Kidney (tissue), 14 donors: ENCODE results near the gene ZNF467. TPM values are rescaled to one million over a fixed set of nuclear protein-coding genes. Genes with fewer than 3 reads are reported as not detected.

Source experiments
- DNase-seq, 5 donors: peaks; one replicate each; pipeline ENCODE4 v3.0.0-alpha.2; 2013 to 2020
- FAIRE-seq: peaks from 2 replicates; lab custom pipeline; 2012; peaks lifted over from hg19 to GRCh38; lab: Jason Lieb, UNC
- H3K27ac ChIP-seq, 2 donors: one replicate each; pipeline ENCODE4 v1.7.0; 2013; ENCODE audit warnings: low read depth in 2 of 2, low read length in 2 of 2, inconsistent platforms in 1 of 2
- H3K27me3 ChIP-seq: one replicate; pipeline ENCODE4 v1.7.1; 2013; ENCODE audit warnings: low read length, inconsistent platforms; ENCODE audit not compliant: control insufficient read depth, insufficient read depth
- H3K36me3 ChIP-seq, 3 donors: one replicate each; pipeline versions ENCODE4 v1.7.0 to v1.7.1; 2013; ENCODE audit warnings: low read length in 3 of 3, control low read depth in 1 of 3, inconsistent platforms in 1 of 3; ENCODE audit not compliant: insufficient read depth in 3 of 3, control insufficient read depth in 2 of 3
- H3K4me1 ChIP-seq, 3 donors: one replicate each; pipeline versions ENCODE4 v1.7.0 to v1.7.1; 2013; ENCODE audit warnings: low read length in 3 of 3, inconsistent platforms in 1 of 3, low read depth in 1 of 3; ENCODE audit not compliant: control insufficient read depth in 2 of 3, insufficient read depth in 2 of 3
- H3K4me3 ChIP-seq, 3 donors: one replicate each; pipeline versions ENCODE4 v1.7.0 to v1.8.1; 2013; ENCODE audit warnings: low read length in 3 of 3, control low read depth in 1 of 3, inconsistent platforms in 1 of 3
- H3K9ac ChIP-seq, 3 donors: one replicate each; pipeline versions ENCODE4 v1.7.0 to v1.7.1; 2013; ENCODE audit warnings: low read length in 3 of 3, control low read depth in 1 of 3, inconsistent platforms in 1 of 3
- H3K9me3 ChIP-seq, 3 donors: one replicate each; pipeline versions ENCODE4 v1.7.0 to v1.7.1; 2013; ENCODE audit warnings: low read length in 3 of 3, control low read depth in 1 of 3, inconsistent platforms in 1 of 3; ENCODE audit not compliant: control insufficient read depth in 2 of 3, insufficient read depth in 1 of 3
- intact Hi-C: fragments of 100-400 bp; cut with DNase I; formaldehyde crosslinking; loops from one replicate; pipeline ENCODE4 v1.11.1; 2022
- polyA plus RNA-seq: library from polyadenylated mRNA; stranded (reverse); fragments of 350-450 nt; fragmentation: Illumina TruSeq; extraction: RNeasy Lipid Tissue Mini Kit (QIAGEN cat#74804); gene quantifications from one replicate; pipeline ENCODE4 v1.2.3, GENCODE V29; 2014; ENCODE audit warnings: low read depth, low replicate concordance; ENCODE audit not compliant: insufficient read depth
- total RNA-seq: library from RNA; stranded (reverse); fragmentation: NEBNext Ultra II Directional; extraction: Animal tissue kit (Norgen Biotek cat#: 25700); gene quantifications from one replicate; pipeline ENCODE4 v1.2.1, GENCODE V29; 2021
- TF ChIP-seq, protein P1 (sequence below): IDR thresholded peaks from 3 replicates; pipeline ENCODE4 v1.5.1; 2012; ENCODE audit warnings: mild to moderate bottlenecking, moderate library complexity, borderline replicate concordance; ENCODE audit not compliant: insufficient read depth; ENCODE audit errors: extremely low read depth
- donor health status: control.
- donor health status: control.
- donor health status: control.
- donor health status: control.
- donor health status: control.
- donor health status: DM: yes; HTN: yes; CAD: no.
- donor health status: Normal renal cell carcinoma (clear cell type).

Gene ZNF467
- total and polyA plus RNA-seq, 2 donors from 2014 or later, result 15.0 to 24.5 TPM

DNA sequence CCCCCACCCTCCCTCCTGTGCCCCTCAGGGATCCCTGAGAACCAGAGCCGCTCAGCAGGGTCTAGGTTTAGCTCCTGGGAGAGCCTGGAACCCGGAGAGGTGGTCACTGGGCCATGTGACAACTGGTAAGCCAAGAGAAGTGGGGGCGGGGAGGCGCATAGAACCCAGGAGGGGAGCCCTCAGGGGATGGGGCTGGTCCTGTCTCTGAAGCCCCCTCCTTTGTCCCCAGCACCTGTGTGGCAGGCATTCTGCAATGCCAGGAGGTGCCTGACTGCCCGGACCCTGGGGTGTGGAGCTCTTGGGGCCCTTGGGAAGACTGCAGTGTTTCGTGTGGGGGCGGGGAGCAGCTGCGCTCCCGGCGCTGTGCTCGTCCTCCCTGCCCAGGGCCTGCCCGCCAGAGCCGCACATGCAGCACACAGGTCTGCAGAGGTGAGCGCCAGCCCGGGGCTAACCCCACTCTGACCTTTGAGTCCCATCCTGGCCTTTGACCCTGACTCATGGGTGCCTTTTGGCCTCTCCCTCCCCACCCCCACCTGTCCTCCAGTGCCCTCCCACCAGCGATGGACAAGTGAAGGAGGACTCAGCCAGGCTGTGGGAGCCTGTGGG lies 42.4 kb upstream of the ZNF467 start:
- Histone ChIP-seq H3K27ac (no peak overlapping the region), H3K36me3 (no peaks in the 10 kb centered on the region), H3K27me3 (no peaks in the 10 kb centered on the region), H3K4me3 (no peak overlapping the region), H3K9me3 (no peaks in the 10 kb centered on the region), H3K9ac (no peak overlapping the region), H3K4me1 (no peaks in the 10 kb centered on the region)
- FAIRE-seq (no peak), DNase-seq (peak in 1 of 5 donors; percentile 49)
- TF ChIP-seq, protein P1, sequence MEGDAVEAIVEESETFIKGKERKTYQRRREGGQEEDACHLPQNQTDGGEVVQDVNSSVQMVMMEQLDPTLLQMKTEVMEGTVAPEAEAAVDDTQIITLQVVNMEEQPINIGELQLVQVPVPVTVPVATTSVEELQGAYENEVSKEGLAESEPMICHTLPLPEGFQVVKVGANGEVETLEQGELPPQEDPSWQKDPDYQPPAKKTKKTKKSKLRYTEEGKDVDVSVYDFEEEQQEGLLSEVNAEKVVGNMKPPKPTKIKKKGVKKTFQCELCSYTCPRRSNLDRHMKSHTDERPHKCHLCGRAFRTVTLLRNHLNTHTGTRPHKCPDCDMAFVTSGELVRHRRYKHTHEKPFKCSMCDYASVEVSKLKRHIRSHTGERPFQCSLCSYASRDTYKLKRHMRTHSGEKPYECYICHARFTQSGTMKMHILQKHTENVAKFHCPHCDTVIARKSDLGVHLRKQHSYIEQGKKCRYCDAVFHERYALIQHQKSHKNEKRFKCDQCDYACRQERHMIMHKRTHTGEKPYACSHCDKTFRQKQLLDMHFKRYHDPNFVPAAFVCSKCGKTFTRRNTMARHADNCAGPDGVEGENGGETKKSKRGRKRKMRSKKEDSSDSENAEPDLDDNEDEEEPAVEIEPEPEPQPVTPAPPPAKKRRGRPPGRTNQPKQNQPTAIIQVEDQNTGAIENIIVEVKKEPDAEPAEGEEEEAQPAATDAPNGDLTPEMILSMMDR, result no peak
- intact Hi-C loops, result no loop called here

DNA sequence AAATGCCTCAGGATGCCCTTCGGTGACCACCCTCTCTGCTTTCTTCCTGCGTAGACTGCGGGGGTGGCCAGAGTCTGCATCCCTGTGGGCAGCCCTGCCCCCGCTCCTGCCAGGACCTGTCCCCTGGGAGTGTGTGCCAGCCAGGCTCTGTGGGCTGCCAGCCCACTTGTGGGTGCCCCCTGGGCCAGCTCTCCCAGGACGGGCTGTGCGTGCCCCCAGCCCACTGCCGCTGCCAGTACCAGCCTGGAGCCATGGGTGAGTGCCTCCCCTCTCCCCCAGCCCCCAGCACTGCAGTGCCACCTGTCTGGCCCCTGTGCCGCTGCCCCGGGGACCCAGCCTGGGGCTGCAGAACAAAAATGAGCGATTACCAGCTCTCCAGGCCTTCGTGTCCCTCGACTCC lies 41.7 kb upstream of the ZNF467 start:
- no peak for FAIRE-seq
- Histone ChIP-seq H3K9ac (no peak overlapping the region), H3K27ac (no peak overlapping the region), H3K9me3 (no peaks in the 10 kb centered on the region), H3K4me1 (no peaks in the 10 kb centered on the region), H3K36me3 (no peaks in the 10 kb centered on the region), H3K4me3 (no peak overlapping the region), H3K27me3 (no peaks in the 10 kb centered on the region)
- intact Hi-C loops, result no loop called here
- DNase-seq, result no peak
- TF ChIP-seq, protein P1, result no peak

DNA sequence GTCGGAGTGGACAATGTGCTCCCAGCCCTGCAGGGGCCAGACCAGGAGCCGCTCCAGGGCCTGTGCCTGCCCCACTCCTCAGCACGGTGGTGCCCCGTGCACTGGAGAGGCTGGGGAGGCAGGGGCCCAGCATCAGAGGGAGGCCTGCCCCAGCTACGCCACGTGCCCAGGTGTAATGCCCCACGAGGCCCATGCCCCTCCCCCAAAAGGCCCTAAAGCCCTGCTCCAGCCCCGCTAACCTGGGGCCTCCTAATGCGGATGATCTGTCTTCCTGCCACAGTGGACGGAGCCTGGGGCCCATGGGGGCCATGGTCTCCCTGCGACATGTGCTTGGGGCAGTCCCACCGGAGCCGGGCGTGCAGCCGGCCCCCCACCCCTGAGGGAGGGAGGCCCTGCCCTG lies 41.1 kb upstream of the ZNF467 start:
- H3K4me1 ChIP-seq, result no peaks in the 10 kb centered on the region
- FAIRE-seq, result no peak
- H3K4me3 ChIP-seq, result no peak overlapping the region
- no peak for DNase-seq
- no peaks in the 10 kb centered on the region for H3K9me3 ChIP-seq
- no peaks in the 10 kb centered on the region for H3K27me3 ChIP-seq
- intact Hi-C loops, result no loop called here
- TF ChIP-seq, protein P1, result no peak
- no peak overlapping the region for H3K9ac ChIP-seq
- no peaks in the 10 kb centered on the region for H3K36me3 ChIP-seq
- no peak overlapping the region for H3K27ac ChIP-seq
